Measurements from ENCODE around the gene EFS.

Gene EFS

GRCh38 chr14:23319746-23320583 lies 45.0 kb downstream of the EFS start:
- no peak for DNase-seq (ENCODE audit: extremely low spot score)
- POLR2A ChIA-PET: interaction anchor here (0.8 to 8.9 kb wide), 16 partner anchors 8 to 794 kb away, joined by 3 to 256 read pairs (median 6); partner anchors contain the start of genes ACIN1, BCL2L2, C14orf119 and DCAF11
- CTCF ChIA-PET: interaction anchor here (1.2 to 2.6 kb wide), 3 partner anchors 14 to 60 kb away, joined by 4 to 13 read pairs (median 8); partner anchors contain the start of gene BCL2L2
- TF ChIP-seq ELF4 (IDR thresholded peaks at IDR 0.05) (no peak), PKNOX1 (IDR thresholded peaks at IDR 0.05) (peak; percentile 45; the same call in 1 of the 2 replicates)

GRCh38 chr14:23316300-23316699 lies 48.7 kb downstream of the EFS start:
- CTCF ChIA-PET: no interaction called here
- TF ChIP-seq FOXK2 (IDR thresholded peaks at IDR 0.05): no peak
- TF ChIP-seq SUZ12 (IDR thresholded peaks at IDR 0.05): no peak
- TF ChIP-seq FOXM1 (IDR thresholded peaks at IDR 0.05; ENCODE audit: borderline replicate concordance): no peak
- no peak for TF ChIP-seq LEF1 (IDR thresholded peaks at IDR 0.05; ENCODE audit: borderline replicate concordance)
- TF ChIP-seq SP1 (IDR thresholded peaks at IDR 0.05): no peak
- TF ChIP-seq ARNT (IDR thresholded peaks at IDR 0.05): no peak
- TF ChIP-seq NFRKB (IDR thresholded peaks at IDR 0.05): no peak
- no peak for TF ChIP-seq L3MBTL2 (conservative IDR thresholded peaks at IDR 0.05)
- no peak for TF ChIP-seq BHLHE40 (IDR thresholded peaks at IDR 0.05; ENCODE audit: borderline replicate concordance)
- TF ChIP-seq TARDBP (IDR thresholded peaks at IDR 0.05): no peak
- TF ChIP-seq PKNOX1 (IDR thresholded peaks at IDR 0.05): no peak
- no peak for TF ChIP-seq ELF4 (IDR thresholded peaks at IDR 0.05)
- TF ChIP-seq CTBP1 (IDR thresholded peaks at IDR 0.05; ENCODE audit: borderline replicate concordance): no peak
- no peak for TF ChIP-seq HDGF (IDR thresholded peaks at IDR 0.05; ENCODE audit: borderline replicate concordance)
- TF ChIP-seq ZNF384 (IDR thresholded peaks at IDR 0.05): no peak
- no peak for DNase-seq (ENCODE audit: extremely low spot score)
- POLR2A ChIA-PET: interaction anchor here (8.9 kb wide), 1 partner anchor 12 kb away, joined by 256 read pairs; the partner anchor contains the start of genes BCL2L2 and PPP1R3E

- CTCF ChIA-PET: no interaction called here
- no peak for DNase-seq (ENCODE audit: extremely low spot score)
- POLR2A ChIA-PET: interaction anchor here (1.1 to 4.0 kb wide), 3 partner anchors 8 to 24 kb away, joined by 5 to 46 read pairs (median 8); partner anchors contain the start of genes HOMEZ, PABPN1 and PPP1R3E
- no peak for TF ChIP-seq HDGF (IDR thresholded peaks at IDR 0.05; ENCODE audit: borderline replicate concordance)
- no peak for TF ChIP-seq ARNT (IDR thresholded peaks at IDR 0.05)
- no peak for TF ChIP-seq SP1 (IDR thresholded peaks at IDR 0.05)
- TF ChIP-seq NFRKB (IDR thresholded peaks at IDR 0.05): no peak
- TF ChIP-seq LEF1 (IDR thresholded peaks at IDR 0.05; ENCODE audit: borderline replicate concordance): no peak
- no peak for TF ChIP-seq TARDBP (IDR thresholded peaks at IDR 0.05)
- no peak for TF ChIP-seq FOXM1 (IDR thresholded peaks at IDR 0.05; ENCODE audit: borderline replicate concordance)
- TF ChIP-seq BHLHE40 (IDR thresholded peaks at IDR 0.05; ENCODE audit: borderline replicate concordance): no peak
- no peak for TF ChIP-seq FOXA1 (IDR thresholded peaks at IDR 0.05)
- no peak for TF ChIP-seq L3MBTL2 (conservative IDR thresholded peaks at IDR 0.05)
- TF ChIP-seq ELF4 (IDR thresholded peaks at IDR 0.05): no peak
- TF ChIP-seq SUZ12 (IDR thresholded peaks at IDR 0.05): no peak
- no peak for TF ChIP-seq FOXK2 (IDR thresholded peaks at IDR 0.05)
- TF ChIP-seq ZNF384 (IDR thresholded peaks at IDR 0.05): no peak
- no peak for TF ChIP-seq PKNOX1 (IDR thresholded peaks at IDR 0.05)
- no peak for TF ChIP-seq CTBP1 (IDR thresholded peaks at IDR 0.05; ENCODE audit: borderline replicate concordance)
Observed at GRCh38 chr14:23310546-23310945, 54.4 kb downstream of the EFS start.

- ChIA-PET POLR2A (interaction anchor here (2.2 to 9.6 kb wide), 2 partner anchors 12 to 22 kb away, joined by 5 to 256 read pairs; partner anchors contain the start of genes HOMEZ and PABPN1), CTCF (no interaction called here)
- no peak for TF ChIP-seq L3MBTL2 (conservative IDR thresholded peaks at IDR 0.05)
- no peak for TF ChIP-seq ARNT (IDR thresholded peaks at IDR 0.05)
- no peak for TF ChIP-seq CTBP1 (IDR thresholded peaks at IDR 0.05; ENCODE audit: borderline replicate concordance)
- no peak for TF ChIP-seq SUZ12 (IDR thresholded peaks at IDR 0.05)
- no peak for TF ChIP-seq FOXM1 (IDR thresholded peaks at IDR 0.05; ENCODE audit: borderline replicate concordance)
- TF ChIP-seq HDGF (IDR thresholded peaks at IDR 0.05; ENCODE audit: borderline replicate concordance): no peak
- no peak for TF ChIP-seq FOXK2 (IDR thresholded peaks at IDR 0.05)
- TF ChIP-seq LEF1 (IDR thresholded peaks at IDR 0.05; ENCODE audit: borderline replicate concordance): no peak
- TF ChIP-seq SP1 (IDR thresholded peaks at IDR 0.05): no peak
- TF ChIP-seq ELF4 (IDR thresholded peaks at IDR 0.05): no peak
- no peak for TF ChIP-seq NFRKB (IDR thresholded peaks at IDR 0.05)
- no peak for TF ChIP-seq PKNOX1 (IDR thresholded peaks at IDR 0.05)
- no peak for TF ChIP-seq TARDBP (IDR thresholded peaks at IDR 0.05)
- TF ChIP-seq ZNF384 (IDR thresholded peaks at IDR 0.05): no peak
- TF ChIP-seq BHLHE40 (IDR thresholded peaks at IDR 0.05; ENCODE audit: borderline replicate concordance): no peak
- no peak for TF ChIP-seq FOXA1 (IDR thresholded peaks at IDR 0.05)
- no peak for DNase-seq (ENCODE audit: extremely low spot score)
Observed at GRCh38 chr14:23308721-23309445, 56.1 kb downstream of the EFS start.
